CD4-positive, alpha-beta T cell treated with Interleukin-2 at 100 ng/mL for 4 hours (primary cell): Measurements from ENCODE around the gene SLC39A7.
"Not testable (repeated sequence)": the region's sequence is repeated elsewhere in the genome, so short reads cannot be mapped to it uniquely, and the experiment has no call there.

ENCODE experiments used
- DNase-seq: peaks from one replicate; pipeline ENCODE4 v3.0.0-alpha.2; 2020; ENCODE audit warnings: low spot score

Gene SLC39A7

GRCh38 chr6:33205191-33206026 lies 4.7 kb downstream of the SLC39A7 start:
- peak; percentile 32 for DNase-seq

- DNase-seq = no peak
Measured at GRCh38 chr6:33206027-33206863, 5.6 kb downstream of the SLC39A7 start.

- no peak for DNase-seq
Measured at GRCh38 chr6:33206864-33207551, 6.3 kb downstream of the SLC39A7 start.

GRCh38 chr6:33207552-33208090 lies 7.0 kb downstream of the SLC39A7 start:
- no peak for DNase-seq

GRCh38 chr6:33208091-33208967 lies 7.7 kb downstream of the SLC39A7 start, which contains the start of gene RING1:
TSS of gene RING1 (plus strand) at chr6:33208500. CDS start at chr6:33208823, 323 bp downstream.
- peak; percentile 81 for DNase-seq

- no peak for DNase-seq
Measured at GRCh38 chr6:33209856-33210255, 9.2 kb downstream of the SLC39A7 start.

GRCh38 chr6:33211136-33211535 lies 10.5 kb downstream of the SLC39A7 start:
- DNase-seq = no peak

GRCh38 chr6:33211666-33212422 lies 11.2 kb downstream of the SLC39A7 start:
- no peak for DNase-seq

GRCh38 chr6:33212857-33213165 lies 12.1 kb downstream of the SLC39A7 start:
- no peak for DNase-seq

- no peak for DNase-seq
Measured at GRCh38 chr6:33213166-33213988, 12.7 kb downstream of the SLC39A7 start.

- no peak for DNase-seq
Measured at GRCh38 chr6:33213989-33214335, 13.3 kb downstream of the SLC39A7 start.

GRCh38 chr6:33215271-33216116 lies 14.8 kb downstream of the SLC39A7 start:
- DNase-seq = no peak

- no peak for DNase-seq
Measured at GRCh38 chr6:33216117-33216649, 15.5 kb downstream of the SLC39A7 start.

GRCh38 chr6:33217246-33217645 lies 16.6 kb downstream of the SLC39A7 start:
- DNase-seq = no peak

GRCh38 chr6:33217681-33218080 lies 17.0 kb downstream of the SLC39A7 start:
- no peak for DNase-seq

GRCh38 chr6:33226503-33227120 lies 25.9 kb downstream of the SLC39A7 start:
- not testable (repeated sequence) for DNase-seq

GRCh38 chr6:33235221-33235634 lies 34.6 kb downstream of the SLC39A7 start:
- no peak for DNase-seq

GRCh38 chr6:33236328-33236727 lies 35.7 kb downstream of the SLC39A7 start:
- no peak for DNase-seq
